ENCODE data around the gene RGS7. TPM values are rescaled to one million over a fixed set of nuclear protein-coding genes. Genes with fewer than 3 reads are reported as not detected.

Gene RGS7
- polyA plus RNA-seq, 4 donors = 0.15 to 0.74 TPM; not detected in 2

- FAIRE-seq = no peak
- Histone ChIP-seq H3K27me3 (ENCODE audit: control insufficient read depth in 3 of 3, insufficient read depth in 3 of 3, low read length in 3 of 3) (no peaks in the 10 kb centered on the region), H3K4me3 (ENCODE audit: low read depth in 1 of 3, low read length in 3 of 3) (no peak overlapping the region), H3K36me3 (ENCODE audit: control insufficient read depth in 3 of 3, insufficient read depth in 2 of 3, low read depth in 1 of 3, low read length in 3 of 3) (no peaks in the 10 kb centered on the region), H3K27ac (ENCODE audit: low read depth in 1 of 3, low read length in 2 of 3) (no peak overlapping the region), H3K4me1 (ENCODE audit: control insufficient read depth in 3 of 3, insufficient read depth in 2 of 3, low read depth in 1 of 3, low read length in 2 of 3) (no peaks in the 10 kb centered on the region), H3K9me3 (ENCODE audit: control insufficient read depth in 2 of 2, insufficient read depth in 1 of 2, low read depth in 1 of 2, low read length in 1 of 2) (no peaks in the 10 kb centered on the region)
- no peak for DNase-seq
- WGBS, 3 donors = 67 to 74% (median 71%) methylated on average over 2 of the region's 2 CpGs
Measured at GRCh38 chr1:241325456-241325855, 31.5 kb downstream of the RGS7 start.

DNA sequence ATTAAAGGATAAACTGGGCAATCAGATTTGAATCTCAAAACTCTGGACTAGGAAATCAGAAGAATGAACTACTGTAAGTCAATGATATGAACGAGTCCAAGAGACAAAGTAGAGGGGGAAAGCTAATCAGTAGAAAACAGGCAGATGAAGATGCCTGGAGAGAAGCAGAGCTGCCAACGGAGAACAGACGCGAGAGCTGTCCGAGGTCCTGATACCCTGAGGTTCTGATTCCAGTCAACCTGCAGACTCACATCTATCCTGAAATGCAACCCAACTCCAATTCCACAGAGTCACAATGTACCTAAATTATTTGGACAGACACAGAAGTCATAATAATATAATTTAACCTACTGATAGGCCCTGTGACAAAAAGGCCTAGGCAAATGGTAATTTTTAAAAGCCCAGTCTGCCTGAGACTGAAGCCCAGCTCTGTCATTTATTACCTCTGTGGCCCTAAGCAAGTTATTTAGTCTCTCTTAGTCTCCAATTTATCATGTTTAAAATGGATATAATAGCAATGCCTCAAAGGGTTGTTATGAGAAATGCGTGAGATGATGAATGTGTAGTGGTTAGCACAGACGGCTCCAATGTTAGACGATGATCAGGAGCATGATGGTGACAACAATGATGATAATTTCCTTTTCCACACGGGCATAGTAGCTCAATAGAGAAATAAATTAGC, 33.4 kb downstream of the RGS7 start:
- H3K4me1 ChIP-seq (ENCODE audit: control insufficient read depth in 3 of 3, insufficient read depth in 2 of 3, low read depth in 1 of 3, low read length in 2 of 3) = no peaks in the 10 kb centered on the region
- H3K4me3 ChIP-seq (ENCODE audit: low read depth in 1 of 3, low read length in 3 of 3) = no peak overlapping the region
- H3K36me3 ChIP-seq (ENCODE audit: control insufficient read depth in 3 of 3, insufficient read depth in 2 of 3, low read depth in 1 of 3, low read length in 3 of 3) = no peaks in the 10 kb centered on the region
- H3K27me3 ChIP-seq (ENCODE audit: control insufficient read depth in 3 of 3, insufficient read depth in 3 of 3, low read length in 3 of 3) = no peaks in the 10 kb centered on the region
- H3K9me3 ChIP-seq (ENCODE audit: control insufficient read depth in 2 of 2, insufficient read depth in 1 of 2, low read depth in 1 of 2, low read length in 1 of 2) = no peaks in the 10 kb centered on the region
- FAIRE-seq = no peak
- WGBS, 3 donors = 34 to 47% (median 43%) methylated on average over 9 of the region's 9 CpGs
- no peak overlapping the region for H3K27ac ChIP-seq (ENCODE audit: low read depth in 1 of 3, low read length in 2 of 3)
- peak; percentile 10 to 61 for DNase-seq

DNA sequence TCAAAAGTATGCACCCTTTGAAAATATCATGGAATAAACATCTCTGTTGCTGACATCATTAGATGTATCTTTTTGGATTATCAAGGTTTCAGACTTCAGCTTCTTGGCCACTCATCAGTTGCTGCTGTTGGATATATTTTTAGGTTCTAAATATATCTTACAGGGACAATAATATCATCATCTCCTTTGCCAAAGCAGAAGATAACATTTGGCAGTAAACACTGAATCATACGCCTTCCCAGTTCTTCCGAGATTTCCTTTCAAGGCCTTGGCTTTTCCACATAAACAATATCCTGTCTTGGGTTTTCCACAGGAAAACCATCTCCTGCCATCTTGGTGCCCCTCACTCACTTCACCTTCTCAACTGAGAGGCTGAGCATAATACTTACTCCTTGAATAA, 39.3 kb downstream of the RGS7 start:
- DNase-seq = no peak
- Histone ChIP-seq H3K4me1 (ENCODE audit: control insufficient read depth in 3 of 3, insufficient read depth in 2 of 3, low read depth in 1 of 3, low read length in 2 of 3) (no peaks in the 10 kb centered on the region), H3K27ac (ENCODE audit: low read depth in 1 of 3, low read length in 2 of 3) (no peak overlapping the region), H3K36me3 (ENCODE audit: control insufficient read depth in 3 of 3, insufficient read depth in 2 of 3, low read depth in 1 of 3, low read length in 3 of 3) (no peaks in the 10 kb centered on the region), H3K9me3 (ENCODE audit: control insufficient read depth in 2 of 2, insufficient read depth in 1 of 2, low read depth in 1 of 2, low read length in 1 of 2) (no peaks in the 10 kb centered on the region), H3K27me3 (ENCODE audit: control insufficient read depth in 3 of 3, insufficient read depth in 3 of 3, low read length in 3 of 3) (no peaks in the 10 kb centered on the region), H3K4me3 (ENCODE audit: low read depth in 1 of 3, low read length in 3 of 3) (no peak overlapping the region)
- WGBS, 3 donors = 76 to 82% (median 80%) methylated on average over 2 of the region's 2 CpGs
- no peak for FAIRE-seq

GRCh38 chr1:241316372-241316771, 40.6 kb downstream of the RGS7 start:
- no peaks in the 10 kb centered on the region for H3K27me3 ChIP-seq (ENCODE audit: control insufficient read depth in 3 of 3, insufficient read depth in 3 of 3, low read length in 3 of 3)
- FAIRE-seq (no peak), DNase-seq (no peak)
- WGBS, 3 donors = 69 to 77% (median 70%) methylated on average over 3 of the region's 3 CpGs
- H3K9me3 ChIP-seq (ENCODE audit: control insufficient read depth in 2 of 2, insufficient read depth in 1 of 2, low read depth in 1 of 2, low read length in 1 of 2) = no peaks in the 10 kb centered on the region
- H3K36me3 ChIP-seq (ENCODE audit: control insufficient read depth in 3 of 3, insufficient read depth in 2 of 3, low read depth in 1 of 3, low read length in 3 of 3) = no peaks in the 10 kb centered on the region
- H3K27ac ChIP-seq (ENCODE audit: low read depth in 1 of 3, low read length in 2 of 3) = no peak overlapping the region
- H3K4me1 ChIP-seq (ENCODE audit: control insufficient read depth in 3 of 3, insufficient read depth in 2 of 3, low read depth in 1 of 3, low read length in 2 of 3) = no peaks in the 10 kb centered on the region
- no peak overlapping the region for H3K4me3 ChIP-seq (ENCODE audit: low read depth in 1 of 3, low read length in 3 of 3)

DNA sequence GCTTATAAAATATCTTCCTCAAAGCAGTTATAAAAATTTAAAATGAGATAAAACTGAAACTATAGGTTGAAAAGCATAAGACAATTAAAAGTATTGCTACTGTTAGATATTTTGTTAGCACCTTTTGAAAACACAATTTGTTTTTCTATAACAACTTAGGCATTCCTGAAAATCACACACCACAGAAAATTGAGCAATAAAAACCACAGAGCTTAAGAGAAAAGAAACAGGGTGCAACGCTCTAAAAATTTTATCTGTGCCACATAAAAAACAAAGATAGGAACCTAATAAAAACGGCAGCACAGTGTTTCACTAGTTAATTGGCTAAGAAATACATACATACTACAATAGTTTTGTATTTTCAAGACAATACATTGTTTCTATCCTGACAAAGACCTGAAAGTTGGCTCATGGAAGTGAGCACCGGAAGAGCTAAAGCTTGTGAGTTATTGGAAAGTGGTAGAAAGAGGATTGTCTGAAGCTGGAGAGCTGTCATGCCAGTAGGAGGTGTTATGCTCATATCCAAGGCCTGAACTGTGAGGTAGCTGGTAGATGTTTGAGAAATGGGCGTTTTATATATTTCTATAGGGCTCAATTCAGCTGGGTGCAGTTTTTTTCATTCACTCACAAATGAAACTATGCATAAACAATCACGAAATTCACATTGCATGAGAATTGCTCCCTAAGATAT, 45.8 kb downstream of the RGS7 start:
- Histone ChIP-seq H3K4me1 (ENCODE audit: control insufficient read depth in 3 of 3, insufficient read depth in 2 of 3, low read depth in 1 of 3, low read length in 2 of 3) (no peaks in the 10 kb centered on the region), H3K27ac (ENCODE audit: low read depth in 1 of 3, low read length in 2 of 3) (no peak overlapping the region), H3K4me3 (ENCODE audit: low read depth in 1 of 3, low read length in 3 of 3) (no peak overlapping the region), H3K27me3 (ENCODE audit: control insufficient read depth in 3 of 3, insufficient read depth in 3 of 3, low read length in 3 of 3) (no peaks in the 10 kb centered on the region), H3K9me3 (ENCODE audit: control insufficient read depth in 2 of 2, insufficient read depth in 1 of 2, low read depth in 1 of 2, low read length in 1 of 2) (no peaks in the 10 kb centered on the region), H3K36me3 (ENCODE audit: control insufficient read depth in 3 of 3, insufficient read depth in 2 of 3, low read depth in 1 of 3, low read length in 3 of 3) (no peaks in the 10 kb centered on the region)
- FAIRE-seq (no peak), DNase-seq (no peak)
- WGBS, 3 donors = 52 to 62% (median 52%) methylated on average over 5 of the region's 5 CpGs

GRCh38 chr1:241310451-241310850, 46.6 kb downstream of the RGS7 start:
- Histone ChIP-seq H3K9me3 (ENCODE audit: control insufficient read depth in 2 of 2, insufficient read depth in 1 of 2, low read depth in 1 of 2, low read length in 1 of 2) (peaks cover 0 to 3% of the 10 kb centered on the region in 2 donors), H3K4me1 (ENCODE audit: control insufficient read depth in 3 of 3, insufficient read depth in 2 of 3, low read depth in 1 of 3, low read length in 2 of 3) (no peaks in the 10 kb centered on the region), H3K27ac (ENCODE audit: low read depth in 1 of 3, low read length in 2 of 3) (no peak overlapping the region), H3K27me3 (ENCODE audit: control insufficient read depth in 3 of 3, insufficient read depth in 3 of 3, low read length in 3 of 3) (no peaks in the 10 kb centered on the region), H3K4me3 (ENCODE audit: low read depth in 1 of 3, low read length in 3 of 3) (no peak overlapping the region), H3K36me3 (ENCODE audit: control insufficient read depth in 3 of 3, insufficient read depth in 2 of 3, low read depth in 1 of 3, low read length in 3 of 3) (no peaks in the 10 kb centered on the region)
- DNase-seq (no peak), FAIRE-seq (no peak)
- 85 to 92% (median 87%) methylated on average over 3 of the region's 3 CpGs for WGBS, 3 donors

DNA sequence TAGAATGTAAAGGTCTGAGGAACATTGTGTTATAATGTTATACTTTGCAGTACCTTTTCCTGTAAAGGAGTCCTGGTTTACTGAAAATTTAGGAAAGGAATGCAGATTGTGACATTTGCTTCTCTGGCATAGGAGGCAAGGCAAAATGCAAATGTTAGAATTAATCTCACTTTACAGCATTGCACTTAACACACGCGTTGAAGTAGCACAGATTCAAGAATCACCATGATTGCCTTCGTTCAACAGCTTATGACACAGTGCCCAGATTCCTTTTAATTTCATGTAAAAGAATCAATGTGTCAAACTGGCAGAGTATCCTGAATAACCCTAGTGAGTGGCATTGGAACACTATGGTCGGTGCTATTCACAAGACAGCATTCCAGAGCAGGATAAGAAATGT, 47.4 kb downstream of the RGS7 start:
- DNase-seq = no peak
- FAIRE-seq = no peak
- Histone ChIP-seq H3K36me3 (ENCODE audit: control insufficient read depth in 3 of 3, insufficient read depth in 2 of 3, low read depth in 1 of 3, low read length in 3 of 3) (no peaks in the 10 kb centered on the region), H3K4me3 (ENCODE audit: low read depth in 1 of 3, low read length in 3 of 3) (no peak overlapping the region), H3K4me1 (ENCODE audit: control insufficient read depth in 3 of 3, insufficient read depth in 2 of 3, low read depth in 1 of 3, low read length in 2 of 3) (no peaks in the 10 kb centered on the region), H3K27ac (ENCODE audit: low read depth in 1 of 3, low read length in 2 of 3) (no peak overlapping the region), H3K27me3 (ENCODE audit: control insufficient read depth in 3 of 3, insufficient read depth in 3 of 3, low read length in 3 of 3) (no peaks in the 10 kb centered on the region), H3K9me3 (ENCODE audit: control insufficient read depth in 2 of 2, insufficient read depth in 1 of 2, low read depth in 1 of 2, low read length in 1 of 2) (peaks cover 0 to 7% of the 10 kb centered on the region in 2 donors)
- 87 to 88% (median 88%) methylated on average over 4 of the region's 4 CpGs for WGBS, 3 donors

GRCh38 chr1:241308471-241308870, 48.5 kb downstream of the RGS7 start:
- no peaks in the 10 kb centered on the region for H3K27me3 ChIP-seq (ENCODE audit: control insufficient read depth in 3 of 3, insufficient read depth in 3 of 3, low read length in 3 of 3)
- H3K9me3 ChIP-seq (ENCODE audit: control insufficient read depth in 2 of 2, insufficient read depth in 1 of 2, low read depth in 1 of 2, low read length in 1 of 2) = peaks cover 0 to 17% of the 10 kb centered on the region in 2 donors
- H3K4me3 ChIP-seq (ENCODE audit: low read depth in 1 of 3, low read length in 3 of 3) = no peak overlapping the region

More at GRCh38 chr1:241308471-241308870, 48.5 kb downstream of the RGS7 start:
- no peak for FAIRE-seq
- Histone ChIP-seq H3K4me1 (ENCODE audit: control insufficient read depth in 3 of 3, insufficient read depth in 2 of 3, low read depth in 1 of 3, low read length in 2 of 3) (no peaks in the 10 kb centered on the region), H3K27ac (ENCODE audit: low read depth in 1 of 3, low read length in 2 of 3) (no peak overlapping the region), H3K36me3 (ENCODE audit: control insufficient read depth in 3 of 3, insufficient read depth in 2 of 3, low read depth in 1 of 3, low read length in 3 of 3) (no peaks in the 10 kb centered on the region)
- WGBS, 3 donors = 70 to 91% (median 84%) methylated on average over 3 of the region's 3 CpGs
- DNase-seq = no peak

Measured in small intestine (tissue), 7 donors.